Mesendoderm (in vitro differentiated cells): ENCODE data around the gene TBCCD1.
A peak's percentile ranks its signal among the peaks of the same experiment; 100 is the strongest.

Experiments used
- DNase-seq: peaks from one replicate; pipeline ENCODE4 v3.0.0; 2013
- H2AK5ac ChIP-seq: 2 replicates; pipeline ENCODE4 v1.6.1; 2013; ENCODE audit warnings: low read length, inconsistent platforms
- H2BK120ac ChIP-seq: 2 replicates; pipeline ENCODE4 v1.6.1; 2013; ENCODE audit warnings: low read depth, mild to moderate bottlenecking, low read length, moderate library complexity, mixed read lengths
- H2BK15ac ChIP-seq: replicated peaks from 2 replicates; pipeline ENCODE4 v1.6.1; 2013; ENCODE audit warnings: low read depth, mild to moderate bottlenecking, moderate library complexity
- H2BK5ac ChIP-seq: 2 replicates; pipeline ENCODE4 v1.6.1; 2013; ENCODE audit warnings: low read length, inconsistent platforms
- H3K18ac ChIP-seq: 2 replicates; pipeline ENCODE4 v1.6.1; 2013; ENCODE audit warnings: mild to moderate bottlenecking, low read length, mixed read lengths
- H3K23ac ChIP-seq: one replicate; pipeline ENCODE4 v1.6.1; 2013; ENCODE audit warnings: low read length
- H3K27ac ChIP-seq: 2 replicates; pipeline ENCODE4 v1.5.1; 2013; ENCODE audit warnings: low read depth, mild to moderate bottlenecking, inconsistent platforms, low read length, moderate library complexity
- H3K27me3 ChIP-seq: 2 replicates; pipeline ENCODE4 v1.6.1; 2013; ENCODE audit warnings: low read length, control low read depth, mild to moderate bottlenecking, inconsistent platforms; ENCODE audit not compliant: insufficient read depth, poor library complexity
- H3K36me3 ChIP-seq: 2 replicates; pipeline ENCODE4 v1.6.1; 2013; ENCODE audit warnings: low read length, inconsistent platforms; ENCODE audit not compliant: control insufficient read depth, insufficient read depth
- H3K4ac ChIP-seq: one replicate; pipeline ENCODE4 v1.6.1; 2013; ENCODE audit warnings: low read depth, mild to moderate bottlenecking, low read length, moderate library complexity
- H3K4me1 ChIP-seq: 2 replicates; pipeline ENCODE4 v1.6.1; 2013; ENCODE audit warnings: low read depth, low read length, inconsistent platforms; ENCODE audit not compliant: control insufficient read depth
- H3K4me2 ChIP-seq: 2 replicates; pipeline ENCODE4 v1.6.1; 2013; ENCODE audit warnings: low read length
- H3K4me3 ChIP-seq: 2 replicates; pipeline ENCODE4 v1.5.1; 2013; ENCODE audit warnings: mild to moderate bottlenecking, low read length
- H3K56ac ChIP-seq: one replicate; pipeline ENCODE4 v1.6.1; 2013; ENCODE audit warnings: low read length
- H3K79me1 ChIP-seq: 2 replicates; pipeline ENCODE4 v1.6.1; 2013; ENCODE audit warnings: low read length, inconsistent platforms
- H3K79me2 ChIP-seq: 2 replicates; pipeline ENCODE4 v1.6.1; 2013; ENCODE audit warnings: mild to moderate bottlenecking, low read length; ENCODE audit not compliant: control insufficient read depth, insufficient read depth
- H3K9ac ChIP-seq: 2 replicates; pipeline ENCODE4 v1.6.1; 2013; ENCODE audit warnings: low read length, inconsistent platforms
- H4K5ac ChIP-seq: one replicate; pipeline ENCODE4 v1.6.1; 2013; ENCODE audit warnings: low read length
- H4K8ac ChIP-seq: one replicate; pipeline ENCODE4 v1.6.1; 2013; ENCODE audit warnings: low read depth, mild to moderate bottlenecking, control low read depth, low read length, moderate library complexity
- WGBS: extraction: QIAGEN DNeasy Blood & Tissue Kit; methylation state at CpG from one replicate; pipeline ENCODE4 v1.1.7; 2013; ENCODE audit warnings: low lambda C conversion rate, missing lambda C conversion rate; ENCODE audit not compliant: insufficient coverage; ENCODE audit errors: extremely low coverage; 5-methylcytosine and 5-hydroxymethylcytosine counted together

The TBCCD1 gene

DNA sequence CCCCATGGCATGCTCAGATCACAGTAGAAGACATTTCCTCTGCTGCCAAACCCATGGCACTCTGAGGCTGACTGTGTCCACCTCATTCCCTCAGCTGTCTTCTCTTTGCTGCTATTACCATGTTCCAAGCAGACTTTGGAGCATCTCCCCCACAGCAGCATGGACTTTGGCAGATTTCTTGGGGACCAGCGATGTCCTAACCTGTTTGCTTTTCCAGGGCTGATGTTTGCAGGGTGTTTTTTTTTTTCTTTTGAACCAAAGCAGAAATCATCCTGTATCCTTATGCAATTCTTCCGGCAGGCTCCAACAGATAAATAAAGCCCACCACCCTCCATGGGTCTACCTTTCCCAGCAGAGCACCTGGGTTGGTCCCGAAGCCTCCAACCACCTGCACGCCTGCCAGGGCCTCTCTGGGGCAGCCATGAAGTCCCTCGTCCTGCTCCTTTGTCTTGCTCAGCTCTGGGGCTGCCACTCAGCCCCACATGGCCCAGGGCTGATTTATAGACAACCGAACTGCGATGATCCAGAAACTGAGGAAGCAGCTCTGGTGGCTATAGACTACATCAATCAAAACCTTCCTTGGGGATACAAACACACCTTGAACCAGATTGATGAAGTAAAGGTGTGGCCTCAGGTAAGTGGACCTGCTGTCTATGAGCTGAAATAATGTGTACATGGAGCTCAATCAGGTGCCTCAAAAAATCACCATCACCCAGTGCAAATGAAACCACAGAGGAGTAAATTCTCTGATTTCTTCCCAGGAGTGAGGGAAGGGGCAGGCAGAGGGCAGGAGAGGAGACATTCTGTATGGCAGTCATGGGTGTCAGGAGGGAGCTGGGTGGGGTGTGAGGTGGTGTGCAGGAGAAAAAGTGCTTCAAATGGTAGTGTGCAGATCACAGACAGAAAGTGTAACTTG lies 45.8 kb upstream of the TBCCD1 start, which contains the start of gene AHSG:
Gene AHSG, plus strand, starts transcription at position 340 of the 916 bp plus-strand sequence. Its CDS starts 82 bp downstream, at position 422.
- WGBS = no CpG with 5 or more reads among the region's 7 CpGs
- H3K4ac ChIP-seq = no peak within 1 kb of the TSS
- no peak within 1 kb of the TSS for H4K5ac ChIP-seq
- no peak within 1 kb of the TSS for H2BK5ac ChIP-seq
- H3K18ac ChIP-seq = no peak within 1 kb of the TSS
- no peak within 1 kb of the TSS for H3K9ac ChIP-seq
- H2BK15ac ChIP-seq = no peak within 1 kb of the TSS
- H3K23ac ChIP-seq = no peak within 1 kb of the TSS
- no peak within 1 kb of the TSS for H3K27ac ChIP-seq
- no peaks in the 10 kb centered on the region for H3K79me1 ChIP-seq
- H3K79me2 ChIP-seq = no peaks in the 10 kb centered on the region
- no peak for DNase-seq
- no peak within 1 kb of the TSS for H4K8ac ChIP-seq
- H3K27me3 ChIP-seq = no peaks in the 10 kb centered on the region
- H3K4me2 ChIP-seq = no peak within 1 kb of the TSS
- H3K56ac ChIP-seq = peak within 1 kb of the TSS; percentile 5
- H3K4me3 ChIP-seq = no peak within 1 kb of the TSS
- no peaks in the 10 kb centered on the region for H3K36me3 ChIP-seq
- no peaks in the 10 kb centered on the region for H3K4me1 ChIP-seq
- H2AK5ac ChIP-seq = no peak within 1 kb of the TSS
- H2BK120ac ChIP-seq = no peak within 1 kb of the TSS

DNA sequence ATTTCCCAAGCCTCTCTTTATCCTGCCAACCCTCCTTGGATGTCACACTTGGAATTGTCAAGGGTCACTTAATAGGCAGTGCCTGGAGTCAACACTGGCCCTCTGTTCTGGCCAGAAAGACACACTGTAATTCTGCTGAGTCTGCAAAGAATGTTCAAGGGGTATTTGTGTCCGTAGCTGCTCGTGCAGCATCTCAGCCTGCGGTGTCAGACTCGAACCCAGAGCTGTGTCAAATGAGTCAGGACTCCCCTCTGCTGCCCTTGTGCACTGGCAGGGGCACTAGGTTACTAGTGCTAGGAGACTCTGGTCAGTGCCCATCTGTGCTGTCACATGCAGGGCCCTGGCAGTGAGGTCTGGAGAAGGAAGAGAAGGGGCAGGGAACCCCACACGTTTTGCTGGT lies 44.9 kb upstream of the TBCCD1 start:
- Histone ChIP-seq H3K27ac (no peak overlapping the region), H2BK15ac (no peak overlapping the region)

DNA sequence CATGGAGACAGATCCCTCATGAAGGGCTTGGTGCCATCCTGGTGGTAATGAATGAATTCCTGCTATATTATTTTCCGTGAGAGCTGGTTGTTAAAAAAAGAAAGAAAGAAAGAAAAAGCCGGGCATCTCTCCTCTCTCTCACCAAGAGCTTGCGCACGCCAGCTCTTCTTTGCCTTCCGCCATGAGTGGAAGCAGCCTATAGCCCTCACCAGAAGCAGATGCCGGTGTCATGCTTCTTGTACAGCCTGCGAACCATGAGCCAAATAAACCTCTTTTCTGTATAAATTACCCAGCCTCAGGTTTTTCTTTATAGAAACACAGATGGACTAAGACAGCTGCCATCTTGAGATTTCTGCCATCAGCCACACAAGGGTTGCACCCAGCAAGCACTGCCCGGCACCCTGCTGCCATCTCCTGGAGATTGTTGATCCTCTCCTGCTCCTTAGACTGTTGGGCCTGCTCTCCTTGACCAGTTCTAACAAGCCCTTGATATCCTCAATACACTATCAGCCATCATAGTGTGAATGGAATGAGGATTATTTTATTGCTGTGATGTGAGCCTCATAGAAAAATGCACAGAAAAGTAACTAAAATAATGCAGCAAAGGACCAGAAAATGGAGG lies 42.2 kb upstream of the TBCCD1 start:
- Histone ChIP-seq H3K9ac (no peak overlapping the region), H3K79me2 (no peaks in the 10 kb centered on the region), H3K4ac (no peak overlapping the region), H3K4me1 (no peaks in the 10 kb centered on the region), H3K36me3 (no peaks in the 10 kb centered on the region), H2BK120ac (no peak overlapping the region), H3K23ac (no peak overlapping the region), H2AK5ac (no peak overlapping the region), H3K79me1 (no peaks in the 10 kb centered on the region), H3K56ac (no peak overlapping the region), H2BK15ac (no peak overlapping the region), H3K18ac (no peak overlapping the region), H2BK5ac (no peak overlapping the region), H4K5ac (no peak overlapping the region), H3K27me3 (no peaks in the 10 kb centered on the region), H4K8ac (no peak overlapping the region), H3K4me2 (no peak overlapping the region), H3K4me3 (no peak overlapping the region), H3K27ac (no peak overlapping the region)
- WGBS = no CpG with 5 or more reads among the region's 8 CpGs
- peak; percentile 35 for DNase-seq

More for the DNA sequence above, 44.9 kb upstream of the TBCCD1 start:
- H2AK5ac ChIP-seq = no peak overlapping the region
- no peak overlapping the region for H4K8ac ChIP-seq
- H3K36me3 ChIP-seq = no peaks in the 10 kb centered on the region
- no CpG with 5 or more reads among the region's 5 CpGs for WGBS
- no peak for DNase-seq
- no peak overlapping the region for H3K9ac ChIP-seq
- H3K79me1 ChIP-seq = no peaks in the 10 kb centered on the region
- no peak overlapping the region for H3K23ac ChIP-seq
- no peak overlapping the region for H4K5ac ChIP-seq
- H3K27me3 ChIP-seq = no peaks in the 10 kb centered on the region
- no peak overlapping the region for H3K56ac ChIP-seq
- no peak overlapping the region for H3K4ac ChIP-seq
- H3K79me2 ChIP-seq = no peaks in the 10 kb centered on the region
- H3K18ac ChIP-seq = no peak overlapping the region
- H3K4me3 ChIP-seq = no peak overlapping the region
- no peaks in the 10 kb centered on the region for H3K4me1 ChIP-seq
- H2BK120ac ChIP-seq = no peak overlapping the region
- H2BK5ac ChIP-seq = no peak overlapping the region
- H3K4me2 ChIP-seq = no peak overlapping the region

DNA sequence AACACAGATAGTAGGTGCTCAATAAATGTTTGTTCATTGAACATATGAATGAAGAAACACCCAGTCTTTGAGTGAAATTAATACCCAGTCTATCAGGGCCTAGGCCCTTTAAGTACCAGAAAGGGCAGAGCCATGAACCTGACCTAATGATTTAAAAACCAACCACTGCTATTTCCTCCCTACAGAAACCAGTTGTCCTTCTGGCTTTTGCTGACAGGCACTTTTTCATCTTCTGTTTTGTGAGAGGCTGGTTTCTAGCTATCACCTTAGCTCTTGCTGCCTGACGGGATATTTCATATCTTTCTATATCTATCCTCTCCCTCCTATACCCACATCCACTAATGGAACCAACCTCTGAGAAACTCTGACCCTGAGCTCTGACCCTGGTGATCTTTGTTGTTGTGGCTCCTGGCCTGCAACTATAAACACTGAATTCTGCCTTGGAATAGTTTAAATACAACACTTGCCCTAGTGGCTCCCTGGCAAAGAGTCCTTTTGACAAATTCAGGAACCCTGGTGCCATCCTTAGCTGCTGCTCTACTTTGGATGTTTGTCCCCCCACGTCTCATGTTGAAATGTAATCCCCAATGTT lies 41.6 kb upstream of the TBCCD1 start:
- Histone ChIP-seq H4K5ac (no peak overlapping the region), H3K79me1 (no peaks in the 10 kb centered on the region), H2AK5ac (no peak overlapping the region), H2BK120ac (no peak overlapping the region), H2BK5ac (no peak overlapping the region), H3K27me3 (no peaks in the 10 kb centered on the region), H3K79me2 (no peaks in the 10 kb centered on the region), H3K18ac (no peak overlapping the region), H3K56ac (no peak overlapping the region), H3K4ac (no peak overlapping the region), H3K36me3 (no peaks in the 10 kb centered on the region), H3K4me1 (no peaks in the 10 kb centered on the region), H3K4me2 (no peak overlapping the region), H3K4me3 (no peak overlapping the region), H3K23ac (no peak overlapping the region), H3K9ac (no peak overlapping the region), H4K8ac (no peak overlapping the region), H3K27ac (no peak overlapping the region), H2BK15ac (no peak overlapping the region)
- no peak for DNase-seq
- no CpG with 5 or more reads among the region's 2 CpGs for WGBS

DNA sequence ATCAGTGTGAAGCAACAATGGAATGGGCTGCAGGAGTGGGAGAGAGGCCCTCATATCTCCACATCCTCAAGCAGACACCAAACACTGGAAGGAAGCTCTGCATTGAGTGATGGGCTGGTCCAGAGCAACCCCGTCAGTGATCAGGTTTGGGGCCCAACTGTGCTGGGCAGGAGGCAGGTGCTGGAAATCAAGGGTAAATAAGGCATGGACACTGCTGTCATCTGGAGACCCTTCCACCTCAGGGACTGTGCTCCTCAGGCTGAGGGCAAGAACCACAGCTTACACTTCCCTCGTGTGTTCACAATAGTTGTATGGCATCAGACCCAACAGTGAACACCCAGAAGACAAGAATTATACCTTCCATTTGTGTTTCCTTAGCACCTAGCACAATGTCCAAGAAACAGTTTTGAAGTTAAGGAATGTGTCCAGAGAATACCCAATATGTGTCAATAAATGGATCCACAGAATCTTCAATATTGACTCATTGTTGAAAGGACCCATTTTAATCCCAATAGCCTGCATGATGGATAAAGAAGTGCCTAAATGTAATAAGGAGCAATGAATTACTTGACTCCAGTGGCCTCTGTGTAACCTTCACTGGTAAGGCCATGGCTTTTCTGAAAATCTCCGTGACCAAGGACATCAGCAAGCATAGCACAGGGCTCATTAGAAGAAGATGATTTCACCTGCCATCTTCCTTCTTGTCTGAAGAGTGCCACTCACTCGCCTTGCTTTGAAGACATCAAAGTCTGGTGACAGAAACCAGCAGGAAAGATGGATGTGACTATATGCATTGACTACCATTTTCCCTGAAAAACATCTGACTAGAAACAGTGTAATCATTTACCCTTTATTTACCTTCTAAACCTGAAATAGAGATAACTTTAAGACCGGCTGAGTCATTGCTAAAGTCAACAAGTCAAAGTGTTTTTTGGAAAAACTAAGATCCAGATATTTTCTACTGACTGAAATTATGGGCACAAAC lies 38.7 kb upstream of the TBCCD1 start:
- Histone ChIP-seq H3K23ac (no peak overlapping the region), H4K8ac (no peak overlapping the region), H2AK5ac (no peak overlapping the region), H3K27me3 (no peaks in the 10 kb centered on the region), H3K27ac (no peak overlapping the region), H3K79me1 (no peaks in the 10 kb centered on the region), H4K5ac (no peak overlapping the region), H3K56ac (no peak overlapping the region), H2BK5ac (no peak overlapping the region), H2BK120ac (no peak overlapping the region), H3K18ac (no peak overlapping the region), H3K4ac (no peak overlapping the region), H3K79me2 (no peaks in the 10 kb centered on the region), H3K9ac (no peak overlapping the region), H3K4me2 (no peak overlapping the region), H3K36me3 (no peaks in the 10 kb centered on the region), H3K4me3 (no peak overlapping the region), H2BK15ac (no peak overlapping the region), H3K4me1 (no peaks in the 10 kb centered on the region)
- WGBS = no CpG with 5 or more reads among the region's 5 CpGs
- DNase-seq = no peak
